H1 (cell line): Measurements from ENCODE around the gene TMEM63A. TPM values are rescaled to one million over a fixed set of nuclear protein-coding genes. Genes with fewer than 3 reads are reported as not detected.
"Not testable (repeated sequence)": the region's sequence is repeated elsewhere in the genome, so short reads cannot be mapped to it uniquely, and the experiment has no call there.

ENCODE experiments used
- CTCF ChIA-PET: fragments of 300-600 bp; sonication (Branson Sonifier 250); formaldehyde crosslinking; loops from one replicate; lab custom pipeline; 2021; ENCODE audit not compliant: partially characterized antibody; lab: Charles Lee
- POLR2A ChIA-PET: fragments of 300-600 bp; sonication (Branson Sonifier 250); formaldehyde crosslinking; loops from one replicate; lab custom pipeline; 2021; ENCODE audit warnings: inconsistent platforms; ENCODE audit not compliant: partially characterized antibody; lab: Charles Lee
- DNase-seq, 2 experiments: peaks; one replicate each; pipeline versions ENCODE4 v3.0.0 to v3.0.0-alpha.2; 2010 to 2022; ENCODE audit warnings: low spot score in 2 of 2, low read depth in 1 of 2, mixed read lengths in 1 of 2
- FAIRE-seq: peaks from 2 replicates; lab custom pipeline; 2011; peaks lifted over from hg19 to GRCh38; lab: Jason Lieb, UNC
- H2AFZ ChIP-seq: 2 replicates; pipeline ENCODE4 v1.8.1; 2012; ENCODE audit warnings: low read length, inconsistent platforms
- H2AK5ac ChIP-seq: 2 replicates; pipeline ENCODE4 v1.6.1; 2013; ENCODE audit warnings: low read depth, low read length
- H2BK120ac ChIP-seq: replicated peaks from 2 replicates; pipeline ENCODE3; 2013; ENCODE audit warnings: low read depth, low read length, inconsistent platforms
- H2BK12ac ChIP-seq: 2 replicates; pipeline ENCODE4 v1.6.1; 2013; ENCODE audit warnings: low read depth, low read length
- H2BK15ac ChIP-seq: 2 replicates; pipeline ENCODE4 v1.6.1; 2013; ENCODE audit warnings: low read length
- H2BK20ac ChIP-seq: 2 replicates; pipeline ENCODE4 v1.6.1; 2013; ENCODE audit warnings: low read length
- H2BK5ac ChIP-seq: 2 replicates; pipeline ENCODE4 v1.6.1; 2013; ENCODE audit warnings: low read depth, low read length
- H3K14ac ChIP-seq: 2 replicates; pipeline ENCODE4 v1.6.1; 2013; ENCODE audit warnings: inconsistent platforms; ENCODE audit not compliant: insufficient read length
- H3K18ac ChIP-seq: 2 replicates; pipeline ENCODE4 v1.6.1; 2013; ENCODE audit warnings: low read length; ENCODE audit errors: extremely low read depth
- H3K23ac ChIP-seq: 2 replicates; pipeline ENCODE4 v1.6.1; 2013; ENCODE audit warnings: inconsistent platforms; ENCODE audit not compliant: insufficient read length
- H3K23me2 ChIP-seq: 2 replicates; pipeline ENCODE4 v1.6.1; 2013; ENCODE audit warnings: low read depth, low read length
- H3K27ac ChIP-seq: 2 replicates; pipeline ENCODE4 v1.6.1; 2011; ENCODE audit warnings: low read depth, low read length, inconsistent platforms
- H3K27me3 ChIP-seq, 4 experiments: replicated peaks in 1 of 4; 1 replicate in 1 of 4; 2 replicates in 3 of 4; pipeline versions ENCODE4 v1.6.1 to v1.8.1; 2011 to 2013; ENCODE audit warnings: low read length in 3 of 4, mild to moderate bottlenecking in 3 of 4, inconsistent platforms in 2 of 4, mixed read lengths in 2 of 4, moderate library complexity in 1 of 4; ENCODE audit not compliant: control insufficient read depth in 3 of 4, insufficient read depth in 3 of 4; ENCODE audit errors: extremely low read depth in 1 of 4
- H3K36me3 ChIP-seq, 4 experiments: 2 replicates each; pipeline versions ENCODE4 v1.6.1 to v1.8.1; 2011 to 2013; ENCODE audit warnings: mild to moderate bottlenecking in 4 of 4, low read length in 3 of 4, moderate library complexity in 2 of 4, control low read depth in 1 of 4, inconsistent platforms in 1 of 4; ENCODE audit not compliant: insufficient read depth in 4 of 4, control insufficient read depth in 2 of 4
- H3K4ac ChIP-seq: replicated peaks from 2 replicates; pipeline ENCODE3; 2013; ENCODE audit warnings: low read length, low read depth, mixed read lengths, inconsistent platforms; ENCODE audit not compliant: insufficient read length
- H3K4me1 ChIP-seq, 4 experiments: replicated peaks in 1 of 4; 1 replicate in 1 of 4; 2 replicates in 3 of 4; pipeline versions ENCODE4 v1.6.1 to v1.8.1; 2011 to 2013; ENCODE audit warnings: low read length in 3 of 4, inconsistent platforms in 2 of 4, mixed read lengths in 1 of 4; ENCODE audit not compliant: insufficient read depth in 4 of 4, control insufficient read depth in 3 of 4
- H3K4me2 ChIP-seq, 2 experiments: 2 replicates each; pipeline versions ENCODE4 v1.6.1 to v1.8.1; 2011 to 2013; ENCODE audit warnings: low read depth in 2 of 2, low read length in 2 of 2, control low read depth in 1 of 2, inconsistent platforms in 1 of 2, mild to moderate bottlenecking in 1 of 2; ENCODE audit not compliant: insufficient read depth in 1 of 2
- H3K4me3 ChIP-seq, 4 experiments: fragments of 200-600, 300-600 bp in 1 of 4; sonication (generic), shearing (Covaris generic), sonication (Bioruptor Twin) in 1 of 4; 2 replicates each; pipeline versions ENCODE4 v1.5.1 to v1.8.1; 2011 to 2016; ENCODE audit warnings: low read length in 4 of 4, low read depth in 3 of 4, control low read depth in 2 of 4, inconsistent platforms in 2 of 4, mild to moderate bottlenecking in 2 of 4, mixed read lengths in 1 of 4, moderate library complexity in 1 of 4; ENCODE audit not compliant: insufficient read depth in 2 of 4; ENCODE audit errors: extremely low read depth in 1 of 4
- H3K56ac ChIP-seq: replicated peaks from 2 replicates; pipeline ENCODE3; 2013; ENCODE audit warnings: low read depth, mild to moderate bottlenecking, mixed read lengths, low read length, inconsistent platforms; ENCODE audit not compliant: insufficient read length
- H3K79me1 ChIP-seq: 2 replicates; pipeline ENCODE4 v1.6.1; 2013; ENCODE audit warnings: low read depth, low read length, control low read depth
- H3K79me2 ChIP-seq, 2 experiments: 2 replicates each; pipeline versions ENCODE4 v1.6.1 to v1.8.1; 2012 to 2013; ENCODE audit warnings: low read length in 2 of 2, mild to moderate bottlenecking in 2 of 2, inconsistent platforms in 1 of 2; ENCODE audit not compliant: insufficient read depth in 2 of 2, control insufficient read depth in 1 of 2
- H3K9ac ChIP-seq, 4 experiments: replicated peaks in 1 of 4; 1 replicate in 1 of 4; 2 replicates in 3 of 4; pipeline versions ENCODE4 v1.6.1 to v1.8.1; 2011 to 2013; ENCODE audit warnings: low read depth in 3 of 4, low read length in 3 of 4, control low read depth in 2 of 4, mild to moderate bottlenecking in 2 of 4, moderate library complexity in 2 of 4, inconsistent platforms in 1 of 4; ENCODE audit errors: extremely low read depth in 1 of 4
- H3K9me3 ChIP-seq, 2 experiments: 2 replicates each; pipeline versions ENCODE4 v1.6.1 to v1.8.1; 2012 to 2013; ENCODE audit warnings: mild to moderate bottlenecking in 2 of 2, moderate library complexity in 2 of 2, control low read depth in 1 of 2, inconsistent platforms in 1 of 2, low read depth in 1 of 2, low read length in 1 of 2, mixed read lengths in 1 of 2; ENCODE audit not compliant: insufficient read depth in 2 of 2
- H4K20me1 ChIP-seq, 2 experiments: replicated peaks in 1 of 2; 2 replicates each; pipeline versions ENCODE3 to v1.8.1; 2011 to 2013; ENCODE audit warnings: inconsistent platforms in 2 of 2, low read length in 2 of 2, mild to moderate bottlenecking in 1 of 2; ENCODE audit not compliant: insufficient read depth in 2 of 2, control insufficient read depth in 1 of 2
- H4K5ac ChIP-seq: 2 replicates; pipeline ENCODE4 v1.6.1; 2013; ENCODE audit warnings: low read length, low read depth, mixed read lengths, inconsistent platforms; ENCODE audit not compliant: insufficient read length
- H4K8ac ChIP-seq: 2 replicates; pipeline ENCODE4 v1.8.0; 2013; ENCODE audit warnings: mild to moderate bottlenecking, moderate library complexity, low read length, inconsistent platforms; ENCODE audit not compliant: insufficient read depth; ENCODE audit errors: extremely low read depth
- H4K91ac ChIP-seq: replicated peaks from 2 replicates; pipeline ENCODE3; 2013; ENCODE audit warnings: low read length, mixed read lengths, inconsistent platforms; ENCODE audit not compliant: insufficient read length
- WGBS, 2 experiments: shearing (Covaris generic) in 1 of 2; methylation state at CpG; one replicate each; pipeline versions ENCODE4 v1.1.6 to v1.1.7; 2013 to 2015; ENCODE audit warnings: low lambda C conversion rate in 2 of 2, mixed read lengths in 2 of 2, inconsistent platforms in 1 of 2, low coverage in 1 of 2, missing lambda C conversion rate in 1 of 2; ENCODE audit not compliant: insufficient replicate concordance in 2 of 2, insufficient coverage in 1 of 2, insufficient read length in 1 of 2; ENCODE audit errors: extremely low coverage in 1 of 2, missing lambda C conversion rate in 1 of 2; 5-methylcytosine and 5-hydroxymethylcytosine counted together
- polyA plus RNA-seq, 7 experiments: library from polyadenylated mRNA; depleted of rRNA in 3 of 7; stranded (reverse) in 5 of 7; unstranded in 2 of 7; fragments of >200 nt in 5 of 7; fragments of 200-250 nt in 2 of 7; gene quantifications; 1 replicate in 5 of 7; 2 replicates in 1 of 7; 4 replicates in 1 of 7; pipeline versions ENCODE4 v1.2.1 to v1.2.3, GENCODE V29; 2011 to 2013; ENCODE audit warnings: missing spikeins in 2 of 7, mixed read lengths in 2 of 7
- total RNA-seq: library from RNA; stranded (reverse); fragmentation: NEBNext Ultra II Directional; extraction: Animal tissue kit (Norgen Biotek cat#: 25700); gene quantifications from 2 replicates; pipeline ENCODE4 v1.2.1, GENCODE V29; 2021

Gene TMEM63A
- total and polyA plus RNA-seq, 2 of the 8 experiments (the other 6 are each of a cell fraction or from before 2014, with no cell fraction given), result 26.1 to 55.4 TPM

GRCh38 chr1:225929462-225929861 is 47.3 kb upstream of the TMEM63A start:
- WGBS, 2 experiments, result 71% methylated on average over 1 of the region's 3 CpGs; no CpG with 5 or more reads in 1 of the 2 experiments
- H3K4me3 ChIP-seq, H2BK120ac ChIP-seq, H3K23ac ChIP-seq, H3K9ac ChIP-seq, H2BK20ac ChIP-seq, DNase-seq, H4K20me1 ChIP-seq, H2BK5ac ChIP-seq, H3K4ac ChIP-seq, H3K79me2 ChIP-seq, H3K18ac ChIP-seq, H2BK15ac ChIP-seq, H3K79me1 ChIP-seq, H3K4me1 ChIP-seq, H4K91ac ChIP-seq, H2AK5ac ChIP-seq, H3K4me2 ChIP-seq, H3K27me3 ChIP-seq, H3K14ac ChIP-seq, H3K56ac ChIP-seq, H3K23me2 ChIP-seq, H4K5ac ChIP-seq, H3K36me3 ChIP-seq, H4K8ac ChIP-seq, FAIRE-seq, H2BK12ac ChIP-seq, H3K27ac ChIP-seq, H3K9me3 ChIP-seq, H2AFZ ChIP-seq: not testable (repeated sequence)
- ChIA-PET CTCF (interaction anchor here (0.5 to 1.9 kb wide), 5 partner anchors 18 to 320 kb away, joined by 3 to 8 read pairs (median 3); no protein-coding TSS in a partner anchor), POLR2A (interaction anchor here (0.9 kb wide), 1 partner anchor 53 kb away, joined by 4 read pairs; no protein-coding TSS in a partner anchor)
